Fibroblast of villous mesenchyme (primary cell): ENCODE measurements around the gene CACNB3. TPM values are rescaled to one million over a fixed set of nuclear protein-coding genes. Genes with fewer than 3 reads are reported as not detected.

Experiments used
- DNase-seq: peaks from one replicate; pipeline ENCODE4 v3.0.0-alpha.2; 2010; ENCODE audit warnings: low read depth
- H3K4me3 ChIP-seq: 2 replicates; pipeline ENCODE4 v1.5.1; 2011; ENCODE audit warnings: low read depth, mild to moderate bottlenecking, low read length
- total RNA-seq: library from RNA; depleted of rRNA; stranded (reverse); fragments of >200 nt; gene quantifications from 2 replicates; pipeline ENCODE4 v1.2.3, GENCODE V29; 2012
- TF ChIP-seq, protein P1 (sequence below): IDR thresholded peaks from 2 replicates; pipeline ENCODE4 v1.5.1; 2012; ENCODE audit warnings: low read depth, mild to moderate bottlenecking, low read length; ENCODE audit not compliant: insufficient read depth

Gene CACNB3
- total RNA-seq, 1 donor: 29.8 TPM

- no peak overlapping the region for H3K4me3 ChIP-seq
- TF ChIP-seq, protein P1, sequence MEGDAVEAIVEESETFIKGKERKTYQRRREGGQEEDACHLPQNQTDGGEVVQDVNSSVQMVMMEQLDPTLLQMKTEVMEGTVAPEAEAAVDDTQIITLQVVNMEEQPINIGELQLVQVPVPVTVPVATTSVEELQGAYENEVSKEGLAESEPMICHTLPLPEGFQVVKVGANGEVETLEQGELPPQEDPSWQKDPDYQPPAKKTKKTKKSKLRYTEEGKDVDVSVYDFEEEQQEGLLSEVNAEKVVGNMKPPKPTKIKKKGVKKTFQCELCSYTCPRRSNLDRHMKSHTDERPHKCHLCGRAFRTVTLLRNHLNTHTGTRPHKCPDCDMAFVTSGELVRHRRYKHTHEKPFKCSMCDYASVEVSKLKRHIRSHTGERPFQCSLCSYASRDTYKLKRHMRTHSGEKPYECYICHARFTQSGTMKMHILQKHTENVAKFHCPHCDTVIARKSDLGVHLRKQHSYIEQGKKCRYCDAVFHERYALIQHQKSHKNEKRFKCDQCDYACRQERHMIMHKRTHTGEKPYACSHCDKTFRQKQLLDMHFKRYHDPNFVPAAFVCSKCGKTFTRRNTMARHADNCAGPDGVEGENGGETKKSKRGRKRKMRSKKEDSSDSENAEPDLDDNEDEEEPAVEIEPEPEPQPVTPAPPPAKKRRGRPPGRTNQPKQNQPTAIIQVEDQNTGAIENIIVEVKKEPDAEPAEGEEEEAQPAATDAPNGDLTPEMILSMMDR: no peak
- no peak for DNase-seq
These were observed 36.4 kb upstream of the CACNB3 start for GRCh38 chr12:48781750-48782456.

GRCh38 chr12:48782457-48783395, 35.6 kb upstream of the CACNB3 start:
- no peak overlapping the region for H3K4me3 ChIP-seq
- TF ChIP-seq, protein P1: no peak

GRCh38 chr12:48783432-48783831, 34.9 kb upstream of the CACNB3 start:
- no peak overlapping the region for H3K4me3 ChIP-seq
- TF ChIP-seq, protein P1: no peak
- DNase-seq: no peak

More at GRCh38 chr12:48782457-48783395, 35.6 kb upstream of the CACNB3 start:
- DNase-seq: no peak

- H3K4me3 ChIP-seq: peak overlapping the region; percentile 88
- TF ChIP-seq, protein P1: no peak
- DNase-seq: no peak
These were observed 31.4 kb upstream of the CACNB3 start for GRCh38 chr12:48786591-48787544.

GRCh38 chr12:48787791-48788523, 30.3 kb upstream of the CACNB3 start:
- DNase-seq: no peak
- H3K4me3 ChIP-seq: peak overlapping the region; percentile 88
- TF ChIP-seq, protein P1: no peak

- H3K4me3 ChIP-seq: peak overlapping the region; percentile 88
- DNase-seq: no peak
- TF ChIP-seq, protein P1: no peak
These were observed 29.8 kb upstream of the CACNB3 start for GRCh38 chr12:48788524-48788853.
